IPS DF 4.7 (cell line): ENCODE results near the gene TCF23.
"Not testable (repeated sequence)": the region's sequence is repeated elsewhere in the genome, so short reads cannot be mapped to it uniquely, and the experiment has no call there.

Experiments used
- DNase-seq: peaks from one replicate; pipeline ENCODE4 v3.0.0-alpha.2; 2013; ENCODE audit warnings: low spot score; ENCODE audit errors: extremely low read depth

Gene TCF23

GRCh38 chr2:27189989-27190388 lies 41.2 kb downstream of the TCF23 start:
- no peak for DNase-seq

GRCh38 chr2:27191070-27191829 lies 42.4 kb downstream of the TCF23 start:
- no peak for DNase-seq

DNA sequence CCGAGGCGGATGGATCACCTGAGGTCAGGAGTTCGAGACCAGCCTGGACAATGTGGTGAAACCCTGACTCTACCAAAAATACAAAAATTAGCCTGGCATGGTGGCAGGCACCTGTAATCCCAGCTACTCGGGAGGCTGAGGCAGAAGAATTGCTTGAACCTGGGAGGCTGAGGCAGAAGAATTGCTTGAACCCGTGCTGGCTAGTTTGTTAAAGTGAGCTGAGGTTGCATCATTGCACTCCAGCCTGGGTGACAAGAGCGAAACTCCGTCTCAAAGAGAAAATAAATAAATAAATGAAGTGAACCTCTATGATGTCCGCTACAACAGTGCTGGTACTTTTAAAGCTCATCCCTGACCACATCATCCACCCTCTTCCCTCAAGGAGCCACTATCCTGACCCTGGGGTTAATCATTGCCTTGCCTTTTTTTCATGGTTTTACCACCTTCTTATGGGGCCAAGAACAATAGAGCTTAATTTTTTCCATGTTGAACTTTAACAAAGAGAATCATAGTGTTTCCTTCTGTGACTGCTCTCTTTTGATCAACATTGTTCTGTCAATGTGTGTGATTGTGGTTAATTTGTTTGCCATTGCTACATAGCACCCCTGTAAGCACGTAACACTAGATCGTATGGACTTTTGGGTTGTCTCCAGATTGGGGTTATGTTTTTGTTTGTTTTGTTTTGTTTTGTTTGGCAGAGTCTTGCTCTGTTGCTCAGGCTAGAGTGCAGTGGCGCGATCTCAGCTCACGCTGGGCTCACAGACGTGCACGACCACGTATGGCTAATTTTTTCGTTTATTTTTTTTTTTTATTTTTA lies 45.9 kb downstream of the TCF23 start:
- no peak for DNase-seq

DNA sequence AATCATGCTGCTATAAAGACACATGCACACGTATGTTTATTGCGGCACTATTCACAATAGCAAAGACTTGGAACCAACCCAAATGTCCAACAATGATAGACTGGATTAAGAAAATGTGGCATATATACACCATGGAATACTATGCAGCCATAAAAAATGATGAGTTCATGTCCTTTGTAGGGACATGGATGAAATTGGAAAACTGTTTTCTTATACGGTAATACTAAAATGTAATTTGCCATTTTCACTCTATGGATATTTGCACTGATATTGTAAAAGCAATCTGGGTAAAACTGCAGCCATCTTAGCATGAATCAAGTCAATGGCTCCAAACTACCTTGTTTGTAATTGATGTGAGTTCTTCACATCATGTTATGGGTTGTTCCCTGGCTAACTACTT lies 47.0 kb downstream of the TCF23 start:
- not testable (repeated sequence) for DNase-seq

- DNase-seq: not testable (repeated sequence)
These were observed 49.3 kb downstream of the TCF23 start for GRCh38 chr2:27198068-27198467.

GRCh38 chr2:27198627-27199026 lies 49.8 kb downstream of the TCF23 start:
- DNase-seq: no peak

DNA sequence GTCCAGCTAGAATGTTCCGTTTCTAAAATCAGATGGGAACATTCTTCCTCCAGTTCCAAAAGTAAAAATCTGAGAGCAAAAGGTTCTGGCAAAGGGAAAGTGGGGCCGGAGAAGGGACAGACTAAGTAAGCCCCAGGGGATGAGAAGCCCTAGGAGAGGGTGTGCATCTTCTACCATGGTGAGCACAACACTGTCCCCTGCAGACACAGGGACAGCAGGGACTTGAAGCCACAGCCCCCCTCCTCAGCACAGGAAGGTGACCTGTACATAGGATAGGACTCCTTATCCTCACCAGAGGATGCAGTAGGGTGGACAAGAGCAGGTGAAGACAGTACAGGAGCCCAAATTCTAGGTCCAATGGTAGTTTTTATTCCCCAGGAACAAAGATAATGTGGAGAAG lies 50.4 kb downstream of the TCF23 start:
- no peak for DNase-seq

DNA sequence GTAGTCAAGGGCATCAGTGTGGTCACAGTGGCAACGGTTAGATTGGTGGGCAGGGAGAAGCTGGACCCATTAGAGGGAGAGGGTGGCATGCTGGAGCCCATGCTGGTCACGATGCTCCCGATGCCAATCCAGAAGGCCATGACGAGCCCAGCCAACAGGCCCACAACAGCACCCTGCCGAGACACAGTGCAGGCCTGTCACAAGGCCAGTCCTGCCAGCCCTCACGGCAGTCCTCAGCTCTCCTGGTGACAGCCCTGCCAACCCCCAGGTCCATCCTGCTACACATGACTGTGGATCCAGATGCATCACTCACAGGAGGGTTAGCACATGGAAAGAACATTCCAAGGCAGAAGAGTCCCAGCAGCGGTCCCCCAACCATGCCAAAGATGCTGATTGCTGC lies 52.9 kb downstream of the TCF23 start:
- no peak for DNase-seq

- no peak for DNase-seq
These were observed 54.0 kb downstream of the TCF23 start for GRCh38 chr2:27202854-27203253.

GRCh38 chr2:27203741-27204140 lies 54.9 kb downstream of the TCF23 start:
- DNase-seq: no peak

DNA sequence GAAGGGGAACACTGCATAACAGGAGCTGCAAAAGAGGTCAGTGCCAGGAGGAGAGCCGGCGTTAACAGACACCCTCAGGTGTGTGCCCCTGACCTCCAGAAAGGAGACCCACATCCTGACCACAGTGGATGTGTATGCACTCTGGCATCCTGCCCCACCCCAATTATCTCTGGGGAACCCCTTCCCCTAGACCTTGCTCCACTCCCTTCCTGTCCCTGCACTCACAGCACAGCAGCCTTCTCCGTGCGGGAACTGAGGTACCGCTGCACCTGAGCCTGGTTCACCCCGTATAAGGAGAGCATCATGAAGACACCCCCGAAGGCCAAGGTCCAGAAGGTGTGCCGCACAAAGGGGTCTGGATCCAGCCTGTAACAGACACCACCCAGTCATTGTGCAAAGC lies 55.8 kb downstream of the TCF23 start:
- DNase-seq: no peak

GRCh38 chr2:27205206-27205605 lies 56.4 kb downstream of the TCF23 start:
- no peak for DNase-seq

DNA sequence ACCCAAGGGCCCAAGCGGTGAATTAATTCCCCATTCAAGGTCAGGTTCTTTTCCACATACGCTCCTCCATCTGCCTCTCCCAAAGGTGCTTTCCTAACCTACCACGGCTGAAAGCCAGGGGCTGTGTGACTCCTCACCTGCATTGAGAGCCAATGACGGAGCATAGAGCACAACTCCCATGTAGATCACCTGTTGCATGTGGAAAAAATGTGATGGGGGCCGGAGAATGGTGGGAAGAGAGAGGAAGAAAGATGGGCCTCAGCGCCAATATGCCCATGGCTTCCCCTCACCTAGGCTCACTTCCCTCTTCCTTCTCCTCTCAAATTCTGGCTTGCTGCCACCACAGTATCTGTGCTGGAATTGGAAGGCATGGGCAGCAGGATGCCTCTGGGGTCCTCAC lies 57.5 kb downstream of the TCF23 start:
- no peak for DNase-seq
